GM18868 (cell line): ENCODE measurements around the gene AGBL4.
"Not testable (repeated sequence)": the region's sequence is repeated elsewhere in the genome, so short reads cannot be mapped to it uniquely, and the experiment has no call there.

ENCODE experiments used
- ATAC-seq: cut with Tn5 transposase; IDR thresholded peaks from one replicate; pipeline ENCODE4 v1.9.1; 2021; ENCODE audit warnings: mild to moderate bottlenecking, moderate library complexity; ENCODE audit not compliant: unreplicated experiment

AGBL4 gene

GRCh38 chr1:50023292-50024159 lies at the start of gene AGBL4:
Gene AGBL4, minus strand, starts transcription at chr1:50023954.
- ATAC-seq, result no peak

DNA sequence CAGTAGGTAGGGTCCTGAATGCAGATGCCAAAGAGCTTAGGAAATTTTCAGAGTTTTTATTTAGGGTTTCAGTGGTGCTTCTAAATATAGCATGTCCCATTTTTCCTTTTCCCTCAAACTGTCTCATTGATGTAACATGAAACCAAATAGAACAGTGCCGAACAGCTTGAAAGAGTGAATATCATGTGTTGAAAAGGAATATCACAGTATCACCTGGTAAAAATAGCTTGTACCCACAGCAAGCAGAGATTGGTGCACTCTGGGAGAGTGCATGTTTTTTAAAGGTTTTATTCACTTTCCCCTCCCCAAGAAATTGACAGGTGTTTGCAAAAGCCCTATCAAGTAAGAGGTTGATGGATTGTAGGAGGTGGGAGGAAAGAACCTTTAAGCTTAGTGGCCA lies 43.1 kb upstream of the AGBL4 start:
- ATAC-seq, result no peak

DNA sequence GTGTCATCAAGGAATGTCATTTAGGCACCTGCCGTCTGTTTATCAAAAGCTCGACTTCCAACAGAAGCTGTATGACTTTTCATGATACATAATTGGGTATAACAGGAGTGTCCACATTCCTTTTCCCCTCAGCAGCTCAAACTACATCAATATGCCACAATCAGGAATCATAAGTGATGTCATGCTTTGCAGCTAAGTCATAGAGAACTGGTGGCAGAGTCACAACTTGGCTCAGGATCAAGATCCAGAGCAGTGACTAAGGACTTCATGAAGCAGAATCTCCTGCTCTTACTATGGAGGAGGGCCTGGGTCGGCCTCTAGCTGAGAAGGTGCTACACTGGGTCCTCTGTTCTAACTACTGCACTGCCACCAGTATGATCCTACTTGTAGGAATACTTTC lies 36.5 kb upstream of the AGBL4 start:
- no peak for ATAC-seq

- no peak for ATAC-seq
Measured at GRCh38 chr1:50048791-50049190, 25.0 kb upstream of the AGBL4 start.

GRCh38 chr1:50047916-50048694 lies 24.4 kb upstream of the AGBL4 start:
- ATAC-seq, result no peak

DNA sequence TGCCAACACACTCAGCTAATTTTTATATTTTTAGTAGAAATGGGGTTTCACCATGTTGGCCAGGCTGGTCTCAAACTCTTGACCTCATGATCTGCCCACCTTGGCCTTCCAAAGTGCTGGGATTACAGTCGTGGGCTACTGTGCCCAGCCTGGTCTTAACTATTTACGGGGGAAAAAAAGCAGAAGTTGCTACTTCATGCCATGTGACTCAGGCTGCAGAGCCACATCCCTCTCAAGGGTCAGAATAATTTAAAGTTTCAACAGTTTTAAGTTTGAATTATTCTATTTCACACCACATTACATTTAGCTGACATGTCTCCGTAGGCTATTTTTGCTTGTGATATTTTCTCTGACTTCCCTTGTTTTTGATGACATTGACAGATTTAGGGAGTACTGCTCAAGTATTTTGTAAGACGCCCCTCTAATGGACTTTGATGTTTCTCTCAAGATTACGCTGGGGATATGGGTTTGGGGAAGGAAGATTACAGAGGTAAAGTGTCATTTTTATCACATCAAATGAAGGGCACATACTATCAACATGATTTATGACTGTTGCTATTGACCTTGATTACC lies 14.6 kb upstream of the AGBL4 start:
- ATAC-seq, result no peak

DNA sequence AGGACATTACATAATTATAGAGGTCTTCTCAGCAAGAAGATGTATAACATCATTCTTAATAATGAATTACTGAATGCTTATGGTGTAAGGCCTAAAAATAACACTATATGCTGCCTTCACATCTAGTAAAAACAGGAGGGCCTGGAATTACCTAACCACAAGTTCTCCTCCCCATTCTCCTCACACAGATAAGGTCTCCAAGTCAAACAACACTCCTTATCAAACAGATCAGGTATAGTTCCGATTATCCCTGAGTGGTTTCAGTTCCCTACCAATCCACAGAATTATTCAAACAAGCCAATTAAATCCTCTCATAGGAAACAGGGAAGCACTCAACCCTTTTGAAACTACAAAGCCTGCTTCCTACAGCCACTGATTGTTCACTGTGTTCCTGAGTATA lies 4.0 kb upstream of the AGBL4 start:
- no peak for ATAC-seq

- no peak for ATAC-seq
Measured at GRCh38 chr1:49995734-49996133, 28.0 kb downstream of the AGBL4 start.

GRCh38 chr1:49971088-49971487 lies 52.7 kb downstream of the AGBL4 start:
- ATAC-seq, result no peak

DNA sequence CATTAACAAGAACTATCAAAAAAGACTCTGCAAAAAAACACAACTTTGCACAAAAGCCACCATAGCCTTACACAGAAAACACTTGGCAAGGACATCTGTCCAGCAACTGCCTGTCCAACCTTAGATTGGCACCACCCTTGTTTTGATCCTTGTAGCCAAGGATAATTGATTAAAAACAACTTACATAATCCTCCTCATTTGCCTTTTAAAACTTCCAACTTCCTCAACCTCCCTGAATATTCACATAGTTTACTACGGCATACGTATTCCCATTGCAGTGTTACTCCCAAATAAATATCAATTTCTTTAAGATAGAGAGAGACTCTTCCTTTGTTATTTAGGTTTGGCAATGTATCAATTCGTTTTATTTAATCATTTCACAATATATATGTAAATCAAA lies 72.4 kb downstream of the AGBL4 start:
- ATAC-seq, result no peak

GRCh38 chr1:49915301-49915700 lies 108.5 kb downstream of the AGBL4 start:
- ATAC-seq, result not testable (repeated sequence)

DNA sequence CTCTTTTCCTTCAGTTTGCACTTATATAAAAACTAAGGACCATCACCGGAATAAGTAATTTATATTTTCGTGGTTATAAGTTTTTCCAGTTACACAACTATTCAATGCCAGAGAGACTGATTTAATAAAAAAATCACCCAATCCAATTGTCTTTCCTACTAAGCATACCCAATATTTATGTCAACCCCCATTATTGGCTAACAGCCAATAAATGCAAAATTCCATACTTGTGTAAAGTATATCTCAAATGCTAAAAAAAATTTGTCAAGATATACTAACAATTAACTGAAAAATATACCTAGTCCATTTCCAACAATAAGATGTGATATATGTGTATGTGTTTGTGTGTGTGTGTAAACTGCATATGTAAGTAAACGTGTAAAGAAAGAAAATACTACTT lies 117.4 kb downstream of the AGBL4 start:
- no peak for ATAC-seq

- no peak for ATAC-seq
Measured at GRCh38 chr1:49864581-49864980, 159.2 kb downstream of the AGBL4 start.

DNA sequence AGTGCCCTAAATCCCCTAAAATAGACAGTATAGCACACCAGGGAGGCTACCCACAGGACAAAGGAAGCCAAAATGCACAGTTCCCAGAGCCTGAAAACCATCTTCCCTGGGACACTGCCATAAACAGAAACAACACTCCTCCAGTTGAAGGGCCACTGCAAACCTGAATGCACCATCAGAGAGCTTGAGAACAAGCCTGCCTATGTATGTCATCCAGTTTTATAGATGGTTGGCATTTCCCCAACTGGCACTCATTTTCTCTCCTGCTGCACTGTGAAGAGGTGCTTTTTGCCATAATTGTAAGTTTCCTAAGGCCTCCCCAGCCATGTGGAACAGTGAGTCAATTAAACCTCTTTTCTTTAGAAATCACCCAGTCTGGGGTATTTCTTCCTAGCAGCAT lies 169.0 kb downstream of the AGBL4 start:
- no peak for ATAC-seq

DNA sequence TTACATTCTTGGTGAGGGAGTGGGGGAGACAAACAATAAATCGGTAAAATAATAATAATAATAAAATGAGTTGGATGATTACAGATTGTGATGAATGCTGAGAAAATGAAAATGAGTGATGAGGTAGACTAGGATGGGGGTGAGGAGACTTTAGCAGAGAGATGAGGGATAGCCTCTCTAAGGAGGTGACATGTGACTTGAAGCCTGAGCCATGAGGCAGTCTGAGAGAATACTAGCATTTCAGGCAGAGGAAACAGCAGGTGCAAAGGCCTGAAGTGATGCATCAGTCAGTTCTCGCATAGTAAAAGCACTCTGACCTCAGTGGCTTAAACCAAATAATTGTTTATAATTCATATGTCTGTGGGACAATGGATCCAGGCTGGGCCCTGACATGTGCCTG lies 181.2 kb downstream of the AGBL4 start:
- no peak for ATAC-seq

DNA sequence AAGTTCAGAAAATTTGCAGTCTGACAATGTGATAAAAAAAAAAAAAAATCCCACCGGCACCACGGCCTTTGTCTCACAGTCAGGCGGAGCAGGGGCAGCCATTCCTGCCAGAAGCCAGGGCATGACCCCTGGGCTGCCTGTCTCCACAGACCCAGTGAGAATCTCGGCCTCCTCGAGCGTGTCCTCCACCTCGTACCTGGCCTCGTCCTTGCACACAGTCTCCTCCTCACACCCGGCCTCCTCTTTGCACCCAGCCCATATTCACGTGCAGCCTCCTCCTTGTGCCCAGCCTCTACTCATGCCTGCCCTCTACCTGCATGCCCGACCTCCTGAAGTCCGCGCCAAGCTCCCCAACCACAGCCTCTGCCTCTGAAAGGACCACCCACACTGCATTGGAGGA lies 182.0 kb downstream of the AGBL4 start:
- ATAC-seq, result no peak

DNA sequence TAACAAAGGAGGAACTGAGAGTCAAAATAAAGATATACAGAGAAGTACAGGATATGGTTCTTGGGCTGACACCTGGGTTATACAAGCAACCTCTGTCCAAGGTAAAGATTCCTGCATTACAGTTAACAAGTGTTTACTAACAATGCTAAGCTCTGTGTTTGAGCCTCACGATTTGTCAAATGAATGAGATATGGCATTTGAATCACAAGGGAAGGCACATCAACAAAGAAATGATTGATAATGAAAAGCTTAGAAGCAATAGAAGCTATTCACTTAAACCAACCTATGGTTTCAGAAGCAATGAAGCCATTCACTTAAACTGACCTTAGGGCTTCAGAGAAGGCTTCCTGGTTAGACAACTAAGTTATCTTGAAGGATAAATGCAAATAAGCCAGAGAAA lies 199.5 kb downstream of the AGBL4 start:
- no peak for ATAC-seq

DNA sequence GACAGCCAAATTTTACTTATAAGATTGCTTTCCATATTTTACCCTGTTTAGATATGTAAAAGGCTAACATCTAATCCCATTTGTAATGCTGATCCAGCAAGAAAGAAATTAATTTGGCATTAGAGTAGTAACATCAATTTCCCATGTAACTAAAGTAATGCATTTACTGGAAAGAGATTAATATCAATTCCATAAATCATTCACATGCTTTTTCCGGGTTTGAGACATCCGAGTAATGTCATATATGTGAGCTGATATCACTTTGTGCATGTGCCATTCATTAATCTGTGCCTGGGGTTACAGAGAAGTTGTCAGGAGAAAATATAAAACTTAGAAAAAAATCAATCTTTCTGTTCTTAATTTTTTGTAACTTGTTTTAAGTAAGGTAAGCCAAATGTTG lies 206.1 kb downstream of the AGBL4 start:
- ATAC-seq, result no peak

- not testable (repeated sequence) for ATAC-seq
Measured at GRCh38 chr1:49787013-49787412, 236.7 kb downstream of the AGBL4 start.

- ATAC-seq, result no peak
Measured at GRCh38 chr1:49765034-49765433, 258.7 kb downstream of the AGBL4 start.

DNA sequence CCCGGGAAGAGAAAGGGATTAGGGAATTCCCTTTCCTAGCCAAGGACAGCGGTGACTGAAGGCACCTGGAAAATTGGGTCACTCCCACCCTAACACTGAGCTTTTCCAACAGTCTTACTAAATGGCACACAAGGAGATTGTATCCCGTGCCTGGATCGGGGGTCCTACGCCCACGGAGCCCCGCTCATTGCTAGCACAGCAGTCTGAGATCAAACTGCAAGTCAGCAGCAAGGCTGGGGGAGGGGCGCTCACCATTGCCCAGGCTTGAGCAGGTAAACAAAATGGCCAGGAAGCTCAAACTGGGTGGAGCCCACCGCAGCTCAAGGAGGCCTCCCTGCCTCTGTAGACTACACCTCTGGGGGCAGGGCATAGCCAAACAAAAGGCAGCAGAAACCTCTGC lies 285.6 kb downstream of the AGBL4 start:
- ATAC-seq, result not testable (repeated sequence)

- ATAC-seq, result no peak
Measured at GRCh38 chr1:49728377-49728776, 295.4 kb downstream of the AGBL4 start.
